Neuronal stem cell (in vitro differentiated cells): ENCODE results near the gene PALS2.

Experiments
- DNase-seq: peaks from one replicate; pipeline ENCODE4 v3.0.0-alpha.2; 2013; ENCODE audit warnings: low spot score
- H2AFZ ChIP-seq: one replicate; pipeline ENCODE4 v1.6.1; 2013; ENCODE audit warnings: mild to moderate bottlenecking, low read length, inconsistent platforms
- H2AK5ac ChIP-seq: 2 replicates; pipeline ENCODE4 v1.6.1; 2013; ENCODE audit warnings: low read depth, mild to moderate bottlenecking, inconsistent platforms, low read length, moderate library complexity, mixed read lengths
- H2BK120ac ChIP-seq: 2 replicates; pipeline ENCODE4 v1.6.1; 2013; ENCODE audit warnings: low read depth, mild to moderate bottlenecking, inconsistent platforms, low read length, moderate library complexity, mixed read lengths
- H2BK12ac ChIP-seq: one replicate; pipeline ENCODE4 v1.6.1; 2013; ENCODE audit warnings: low read length, inconsistent platforms
- H2BK15ac ChIP-seq: 2 replicates; pipeline ENCODE4 v1.6.1; 2013; ENCODE audit warnings: mild to moderate bottlenecking, low read length, inconsistent platforms, mixed read lengths
- H2BK5ac ChIP-seq: one replicate; pipeline ENCODE4 v1.6.1; 2013; ENCODE audit warnings: inconsistent platforms, mild to moderate bottlenecking, low read length, moderate library complexity
- H3K14ac ChIP-seq: one replicate; pipeline ENCODE4 v1.6.1; 2013; ENCODE audit warnings: low read length, inconsistent platforms
- H3K18ac ChIP-seq: 2 replicates; pipeline ENCODE4 v1.6.1; 2013; ENCODE audit warnings: low read length, inconsistent platforms
- H3K23ac ChIP-seq: 2 replicates; pipeline ENCODE4 v1.6.1; 2013; ENCODE audit warnings: low read depth, mild to moderate bottlenecking, mixed read lengths, low read length, inconsistent platforms; ENCODE audit not compliant: poor library complexity
- H3K27ac ChIP-seq: replicated peaks from 3 replicates; pipeline ENCODE4 v1.5.1; 2013; ENCODE audit warnings: low read length, inconsistent platforms
- H3K27me3 ChIP-seq, 3 experiments: 2 replicates each; pipeline ENCODE4 v1.6.1; 2013; ENCODE audit warnings: low read length in 3 of 3, mild to moderate bottlenecking in 2 of 3, inconsistent platforms in 1 of 3, low read depth in 1 of 3, mixed read lengths in 1 of 3, moderate library complexity in 1 of 3; ENCODE audit not compliant: control insufficient read depth in 3 of 3, insufficient read depth in 3 of 3
- H3K36me3 ChIP-seq, 2 donors: replicated peaks in 1 of 2; 2 replicates each; pipeline ENCODE4 v1.6.1; 2013; ENCODE audit warnings: low read length in 2 of 2; ENCODE audit not compliant: control insufficient read depth in 2 of 2, insufficient read depth in 2 of 2
- H3K4ac ChIP-seq: 2 replicates; pipeline ENCODE4 v1.6.1; 2013; ENCODE audit warnings: inconsistent platforms, mild to moderate bottlenecking, low read length, moderate library complexity
- H3K4me1 ChIP-seq, 2 donors: 1 replicate in 1 of 2; 2 replicates in 1 of 2; pipeline ENCODE4 v1.6.1; 2013; ENCODE audit warnings: low read length in 2 of 2, low read depth in 1 of 2; ENCODE audit not compliant: control insufficient read depth in 2 of 2, insufficient read depth in 1 of 2
- H3K4me2 ChIP-seq: one replicate; pipeline ENCODE4 v1.6.1; 2013; ENCODE audit warnings: mild to moderate bottlenecking, low read length, inconsistent platforms; ENCODE audit not compliant: insufficient read depth, poor library complexity, severe bottlenecking
- H3K4me3 ChIP-seq, 2 donors: 2 replicates each; pipeline ENCODE4 v1.5.1; 2013; ENCODE audit warnings: low read length in 2 of 2, mild to moderate bottlenecking in 2 of 2, inconsistent platforms in 1 of 2, moderate library complexity in 1 of 2
- H3K79me1 ChIP-seq: one replicate; pipeline ENCODE4 v1.6.1; 2013; ENCODE audit warnings: low read depth, mild to moderate bottlenecking, inconsistent platforms, low read length, moderate library complexity
- H3K9ac ChIP-seq: one replicate; pipeline ENCODE4 v1.6.1; 2013; ENCODE audit warnings: mild to moderate bottlenecking, low read depth, low read length, inconsistent platforms; ENCODE audit not compliant: poor library complexity
- H3K9me3 ChIP-seq, 2 donors: replicated peaks in 1 of 2; 2 replicates each; pipeline versions ENCODE3 to v1.6.1; 2013; ENCODE audit warnings: low read length in 2 of 2, mild to moderate bottlenecking in 2 of 2, inconsistent platforms in 1 of 2, low read depth in 1 of 2, mixed read lengths in 1 of 2, moderate library complexity in 1 of 2; ENCODE audit not compliant: control insufficient read depth in 2 of 2, insufficient read depth in 1 of 2
- H4K8ac ChIP-seq: one replicate; pipeline ENCODE4 v1.6.1; 2013; ENCODE audit warnings: low read depth, mild to moderate bottlenecking, inconsistent platforms, low read length, moderate library complexity
- H4K91ac ChIP-seq: one replicate; pipeline ENCODE4 v1.6.1; 2013; ENCODE audit warnings: low read length, low read depth, mild to moderate bottlenecking, inconsistent platforms; ENCODE audit not compliant: poor library complexity
- WGBS, 2 donors: extraction: QIAGEN DNeasy Blood & Tissue Kit; methylation state at CpG; one replicate each; pipeline ENCODE4 v1.1.7; 2013; ENCODE audit warnings: missing lambda C conversion rate in 2 of 2, mixed read lengths in 1 of 2; ENCODE audit not compliant: insufficient read length in 2 of 2, insufficient replicate concordance in 1 of 2; ENCODE audit errors: extremely low coverage in 2 of 2; 5-methylcytosine and 5-hydroxymethylcytosine counted together

The PALS2 gene

GRCh38 chr7:24555719-24556118 is 17.5 kb upstream of the PALS2 start:
- DNase-seq, result no peak
- Histone ChIP-seq H3K4ac (no peak overlapping the region), H3K18ac (no peak overlapping the region), H2AK5ac (no peak overlapping the region), H2AFZ (no peak overlapping the region), H3K14ac (no peak overlapping the region), H2BK5ac (no peak overlapping the region), H3K27me3 (no peaks in the 10 kb centered on the region), H3K4me3 (no peak overlapping the region), H3K36me3 (no peaks in the 10 kb centered on the region), H2BK12ac (no peak overlapping the region), H4K8ac (no peak overlapping the region), H3K4me2 (no peak overlapping the region), H3K9ac (no peak overlapping the region), H3K23ac (no peak overlapping the region), H2BK15ac (no peak overlapping the region), H3K27ac (no peak overlapping the region), H2BK120ac (no peak overlapping the region), H3K79me1 (no peaks in the 10 kb centered on the region), H4K91ac (no peak overlapping the region), H3K4me1 (no peaks in the 10 kb centered on the region), H3K9me3 (no peaks in the 10 kb centered on the region)
- 100% methylated on average over 1 of the region's 5 CpGs for WGBS, 2 donors

- H3K4me1 ChIP-seq, result no peaks in the 10 kb centered on the region
- no peak overlapping the region for H3K9ac ChIP-seq
- H2BK15ac ChIP-seq, result no peak overlapping the region
- no peaks in the 10 kb centered on the region for H3K79me1 ChIP-seq
- no peak overlapping the region for H3K4me3 ChIP-seq
- H3K9me3 ChIP-seq, result no peaks in the 10 kb centered on the region
- no peaks in the 10 kb centered on the region for H3K36me3 ChIP-seq
- no peak overlapping the region for H3K14ac ChIP-seq
- no peaks in the 10 kb centered on the region for H3K27me3 ChIP-seq
- H3K4ac ChIP-seq, result no peak overlapping the region
- H3K18ac ChIP-seq, result no peak overlapping the region
- H4K8ac ChIP-seq, result no peak overlapping the region
- no peak for DNase-seq
- no peak overlapping the region for H2BK12ac ChIP-seq
- no peak overlapping the region for H3K27ac ChIP-seq
- H2BK120ac ChIP-seq, result no peak overlapping the region
- H3K23ac ChIP-seq, result no peak overlapping the region
- no peak overlapping the region for H3K4me2 ChIP-seq
- no peak overlapping the region for H2AFZ ChIP-seq
- H2AK5ac ChIP-seq, result no peak overlapping the region
- no peak overlapping the region for H4K91ac ChIP-seq
- H2BK5ac ChIP-seq, result no peak overlapping the region
- WGBS, 2 donors, result no CpG with 5 or more reads among the region's 3 CpGs
These were observed 12.5 kb upstream of the PALS2 start for GRCh38 chr7:24560772-24561171.

DNA sequence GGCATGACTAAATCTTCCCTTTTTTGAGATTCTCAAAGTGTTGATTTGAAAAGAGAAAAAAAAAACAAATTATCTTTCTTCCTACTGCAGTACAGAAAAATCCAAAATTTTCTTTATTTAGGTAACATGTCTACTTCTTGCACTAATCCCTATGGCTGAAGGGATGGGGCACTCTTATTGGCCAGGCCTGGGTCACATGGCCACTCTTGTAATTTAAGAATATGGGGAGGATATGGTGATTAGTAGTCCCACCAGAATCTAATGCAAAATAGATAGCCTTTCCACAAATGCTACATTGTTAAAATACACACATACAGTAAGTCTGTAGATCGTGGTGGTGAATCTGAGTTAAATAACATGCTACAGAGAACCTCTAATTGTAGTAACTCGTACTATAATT is 7.0 kb upstream of the PALS2 start:
- no peaks in the 10 kb centered on the region for H3K79me1 ChIP-seq
- H3K4ac ChIP-seq, result no peak overlapping the region
- peaks cover 0 to 31% (median 0%) of the 10 kb centered on the region in 3 experiments for H3K27me3 ChIP-seq
- H3K4me2 ChIP-seq, result no peak overlapping the region
- H3K14ac ChIP-seq, result no peak overlapping the region
- no peaks in the 10 kb centered on the region for H3K9me3 ChIP-seq
- no peak overlapping the region for H2BK120ac ChIP-seq
- H2BK12ac ChIP-seq, result no peak overlapping the region
- H2BK5ac ChIP-seq, result no peak overlapping the region
- no peak overlapping the region for H2BK15ac ChIP-seq
- no peak overlapping the region for H3K18ac ChIP-seq
- H3K4me1 ChIP-seq, result no peaks in the 10 kb centered on the region
- no peak overlapping the region for H3K27ac ChIP-seq
- no CpG with 5 or more reads among the region's 2 CpGs for WGBS, 2 donors
- no peaks in the 10 kb centered on the region for H3K36me3 ChIP-seq
- no peak for DNase-seq
- no peak overlapping the region for H4K8ac ChIP-seq
- no peak overlapping the region for H2AFZ ChIP-seq
- H2AK5ac ChIP-seq, result no peak overlapping the region
- no peak overlapping the region for H3K4me3 ChIP-seq
- H3K9ac ChIP-seq, result no peak overlapping the region
- H3K23ac ChIP-seq, result no peak overlapping the region
- no peak overlapping the region for H4K91ac ChIP-seq

GRCh38 chr7:24570983-24571382 is 2.3 kb upstream of the PALS2 start:
- Histone ChIP-seq H3K27ac (no peak overlapping the region), H3K18ac (no peak overlapping the region), H2AFZ (no peak overlapping the region), H3K4me2 (no peak overlapping the region), H2BK12ac (no peak overlapping the region), H3K9ac (no peak overlapping the region), H4K8ac (no peak overlapping the region), H3K36me3 (no peaks in the 10 kb centered on the region), H2BK15ac (no peak overlapping the region), H4K91ac (no peak overlapping the region), H2BK5ac (no peak overlapping the region), H3K4me3 (no peak overlapping the region), H3K4ac (no peak overlapping the region), H3K27me3 (peaks cover 0 to 48% (median 0%) of the 10 kb centered on the region in 3 experiments), H3K79me1 (peaks cover 2% of the 10 kb centered on the region), H2BK120ac (no peak overlapping the region), H3K23ac (no peak overlapping the region), H3K4me1 (peaks cover 0 to 7% of the 10 kb centered on the region in 2 donors), H2AK5ac (no peak overlapping the region), H3K9me3 (no peaks in the 10 kb centered on the region), H3K14ac (no peak overlapping the region)
- no CpG with 5 or more reads among the region's 2 CpGs for WGBS, 2 donors
- no peak for DNase-seq
